BJ (cell line): Measurements from ENCODE around the gene ZXDB. TPM values are rescaled to one million over a fixed set of nuclear protein-coding genes. Genes with fewer than 3 reads are reported as not detected.
A peak's percentile ranks its signal among the peaks of the same experiment; 100 is the strongest.
"Not testable (repeated sequence)": the region's sequence is repeated elsewhere in the genome, so short reads cannot be mapped to it uniquely, and the experiment has no call there.

Experiments used
- CTCF ChIA-PET: fragments of 350-600 bp; formaldehyde crosslinking; extraction: SDS; loops from one replicate; lab custom pipeline; 2021; ENCODE audit warnings: antibody characterized with exemption, inconsistent platforms; lab: Yijun Ruan, JAX
- POLR2A ChIA-PET: fragments of 300-600 bp; sonication (Branson Sonifier 250); formaldehyde crosslinking; extraction: SDS; loops from one replicate; lab custom pipeline; 2021; ENCODE audit warnings: antibody characterized with exemption; lab: Charles Lee
- DNase-seq: peaks from one replicate; pipeline ENCODE4 v3.0.0-alpha.2; 2011; ENCODE audit warnings: low read depth
- H3K27me3 ChIP-seq: 2 replicates; pipeline ENCODE4 v1.6.0; 2011; ENCODE audit warnings: low read length; ENCODE audit not compliant: control insufficient read depth, insufficient read depth
- H3K36me3 ChIP-seq: 2 replicates; pipeline ENCODE4 v1.5.1; 2011; ENCODE audit warnings: low read length; ENCODE audit not compliant: control insufficient read depth, insufficient read depth
- H3K4me3 ChIP-seq: 2 replicates; pipeline ENCODE4 v1.5.1; 2011; ENCODE audit warnings: low read depth, mild to moderate bottlenecking, control low read depth, low read length
- CTCF ChIP-seq: IDR thresholded peaks from 2 replicates; pipeline ENCODE4 v1.5.1; 2011; ENCODE audit warnings: low read depth, mild to moderate bottlenecking, control low read depth, inconsistent platforms, low read length, moderate library complexity; ENCODE audit not compliant: insufficient read depth
- polyA plus RNA-seq: library from polyadenylated mRNA; depleted of rRNA; stranded (reverse); fragments of >200 nt; gene quantifications from 2 replicates; pipeline ENCODE4 v1.2.3, GENCODE V29; 2011

The ZXDB gene
- polyA plus RNA-seq, 1 experiment: 3.3 TPM

DNA sequence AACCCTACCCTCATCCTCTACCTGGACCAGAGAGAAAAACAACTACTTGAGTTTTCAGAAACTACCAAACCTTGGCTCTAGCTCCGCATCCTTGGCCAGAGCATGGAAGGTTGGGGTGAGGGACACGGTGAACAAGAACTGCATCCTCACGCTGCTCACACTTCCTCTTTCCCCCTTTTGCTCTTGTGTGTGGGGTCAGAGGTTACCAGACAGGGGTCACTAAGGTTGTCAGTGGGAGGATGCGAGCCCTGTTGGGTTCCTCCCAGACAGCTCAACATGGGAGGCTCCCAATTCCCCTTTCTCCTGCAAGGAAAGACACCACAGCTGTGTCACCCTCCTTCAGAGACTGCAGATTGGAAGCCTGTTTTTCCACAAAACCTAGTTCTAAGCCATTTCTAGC is 5.5 kb upstream of the ZXDB start:
- H3K36me3 ChIP-seq: no peaks in the 10 kb centered on the region
- ChIA-PET POLR2A (interaction anchor here (0.6 kb wide), 1 partner anchor 581 kb away, joined by 3 read pairs; no protein-coding TSS in a partner anchor), CTCF (no interaction called here)
- no peak for TF ChIP-seq CTCF
- no peaks in the 10 kb centered on the region for H3K27me3 ChIP-seq
- no peak overlapping the region for H3K4me3 ChIP-seq
- DNase-seq: no peak

DNA sequence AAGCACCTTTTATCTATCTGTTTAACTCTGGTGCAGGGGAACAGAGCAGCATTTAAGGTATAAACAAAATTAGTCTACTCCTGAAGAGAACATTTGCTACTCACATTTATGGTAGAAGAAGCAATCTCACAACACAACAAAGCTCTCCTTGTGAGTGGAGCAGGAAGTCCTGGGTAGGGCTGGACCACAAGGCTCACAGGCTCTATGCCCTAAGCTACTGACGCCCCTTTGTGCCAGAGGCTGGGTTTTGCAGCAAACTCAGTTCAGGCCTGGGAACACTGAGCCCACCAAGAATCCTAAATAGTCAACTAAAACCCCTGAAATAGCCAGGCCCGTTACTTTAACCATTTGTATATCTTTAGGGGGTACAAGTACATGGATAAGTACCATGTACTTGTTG is 4.7 kb upstream of the ZXDB start:
- CTCF ChIA-PET: no interaction called here
- DNase-seq: no peak
- no peaks in the 10 kb centered on the region for H3K36me3 ChIP-seq
- POLR2A ChIA-PET: no interaction called here
- H3K27me3 ChIP-seq: no peaks in the 10 kb centered on the region
- TF ChIP-seq CTCF: no peak
- H3K4me3 ChIP-seq: no peak overlapping the region

- Histone ChIP-seq H3K4me3 (no peak overlapping the region), H3K36me3 (no peaks in the 10 kb centered on the region), H3K27me3 (no peaks in the 10 kb centered on the region)
- no peak for DNase-seq
- TF ChIP-seq CTCF: no peak
- POLR2A ChIA-PET: no interaction called here
- CTCF ChIA-PET: no interaction called here
These were observed 4.2 kb upstream of the ZXDB start for GRCh38 chrX:57587607-57588006.

GRCh38 chrX:57592160-57592893 is 516 bp downstream of the ZXDB start:
- POLR2A ChIA-PET, H3K36me3 ChIP-seq, H3K27me3 ChIP-seq, DNase-seq: not testable (repeated sequence)
- H3K4me3 ChIP-seq: peak overlapping the region; percentile 42
- CTCF ChIA-PET: interaction anchor here (0.7 kb wide), 1 partner anchor 399 kb away, joined by 3 read pairs; no protein-coding TSS in a partner anchor

GRCh38 chrX:57592894-57593215 is 1.0 kb downstream of the ZXDB start:
- H3K27me3 ChIP-seq, CTCF ChIA-PET, H3K36me3 ChIP-seq, DNase-seq, POLR2A ChIA-PET: not testable (repeated sequence)
- peak overlapping the region; percentile 42 for H3K4me3 ChIP-seq

GRCh38 chrX:57595381-57595811 is 3.6 kb downstream of the ZXDB start:
- ChIA-PET CTCF (no interaction called here), POLR2A (no interaction called here)
- H3K36me3 ChIP-seq: no peaks in the 10 kb centered on the region
- TF ChIP-seq CTCF: no peak
- no peaks in the 10 kb centered on the region for H3K27me3 ChIP-seq
- no peak overlapping the region; the same call in 1 of the 2 replicates for H3K4me3 ChIP-seq
- peak; percentile 37 for DNase-seq
